Keratinocyte (primary cell): Measurements from ENCODE around the gene COG5. TPM values are rescaled to one million over a fixed set of nuclear protein-coding genes. Genes with fewer than 3 reads are reported as not detected.
"Not testable (repeated sequence)": the region's sequence is repeated elsewhere in the genome, so short reads cannot be mapped to it uniquely, and the experiment has no call there.

Source experiments
- DNase-seq: peaks from one replicate; pipeline ENCODE4 v3.0.0-alpha.2; 2011; ENCODE audit warnings: low read depth, missing footprints, low spot score
- FAIRE-seq: peaks from 2 replicates; lab custom pipeline; 2011; peaks lifted over from hg19 to GRCh38; lab: Jason Lieb, UNC
- H2AFZ ChIP-seq: 2 replicates; pipeline ENCODE4 v1.6.0; 2012; ENCODE audit warnings: low read length, control low read depth, inconsistent platforms; ENCODE audit not compliant: control insufficient read depth
- H3K27ac ChIP-seq: 2 replicates; pipeline ENCODE4 v1.5.1; 2011; ENCODE audit warnings: low read length; ENCODE audit not compliant: control insufficient read depth, insufficient read depth
- H3K27me3 ChIP-seq: 3 replicates; pipeline ENCODE4 v1.6.0; 2011; ENCODE audit warnings: low read length; ENCODE audit not compliant: control insufficient read depth, insufficient read depth; ENCODE audit errors: extremely low read depth
- H3K36me3 ChIP-seq, 2 experiments: 2 replicates in 1 of 2; 3 replicates in 1 of 2; pipeline ENCODE4 v1.5.1; 2011; ENCODE audit warnings: low read length in 2 of 2, mild to moderate bottlenecking in 1 of 2; ENCODE audit not compliant: control insufficient read depth in 2 of 2, insufficient read depth in 2 of 2; ENCODE audit errors: extremely low read depth in 1 of 2
- H3K4me1 ChIP-seq: 3 replicates; pipeline ENCODE4 v1.5.1; 2011; ENCODE audit warnings: low read length; ENCODE audit not compliant: control insufficient read depth, insufficient read depth; ENCODE audit errors: extremely low read depth
- H3K4me2 ChIP-seq: 3 replicates; pipeline ENCODE4 v1.6.0; 2011; ENCODE audit warnings: low read depth, low read length; ENCODE audit not compliant: control insufficient read depth, insufficient read depth; ENCODE audit errors: extremely low read depth
- H3K4me3 ChIP-seq, 3 experiments: fragments of 200-600 bp in 1 of 3; sonication (generic) in 1 of 3; 2 replicates in 2 of 3; 3 replicates in 1 of 3; pipeline ENCODE4 v1.5.1; 2011 to 2016; ENCODE audit warnings: low read length in 3 of 3, mild to moderate bottlenecking in 3 of 3, control low read depth in 2 of 3, inconsistent platforms in 1 of 3, low read depth in 1 of 3, mixed read lengths in 1 of 3, mixed run types in 1 of 3, moderate library complexity in 1 of 3; ENCODE audit not compliant: control insufficient read depth in 2 of 3, insufficient read depth in 2 of 3; ENCODE audit errors: extremely low read depth in 1 of 3
- H3K79me2 ChIP-seq: 2 replicates; pipeline ENCODE4 v1.6.0; 2012; ENCODE audit warnings: low read length; ENCODE audit not compliant: control insufficient read depth, insufficient read depth
- H3K9ac ChIP-seq: 3 replicates; pipeline ENCODE4 v1.6.0; 2011; ENCODE audit warnings: low read length; ENCODE audit not compliant: control insufficient read depth, insufficient read depth; ENCODE audit errors: extremely low read depth
- H3K9me1 ChIP-seq: 3 replicates; pipeline ENCODE4 v1.6.0; 2011; ENCODE audit warnings: low read length; ENCODE audit not compliant: control insufficient read depth, insufficient read depth; ENCODE audit errors: extremely low read depth
- H3K9me3 ChIP-seq: 2 replicates; pipeline ENCODE4 v1.5.1; 2012; ENCODE audit warnings: low read depth, low read length; ENCODE audit not compliant: control insufficient read depth
- H4K20me1 ChIP-seq: 3 replicates; pipeline ENCODE4 v1.6.0; 2011; ENCODE audit warnings: low read length; ENCODE audit not compliant: control insufficient read depth, insufficient read depth; ENCODE audit errors: extremely low read depth
- EZH2 ChIP-seq: IDR thresholded peaks from one replicate; pipeline ENCODE4 v1.6.1; 2012; ENCODE audit warnings: inconsistent platforms, mild to moderate bottlenecking, low read length, moderate library complexity
- dilution Hi-C: fragments of 300-500 bp; cut with MboI; formaldehyde crosslinking; loops from one replicate; pipeline ENCODE4 v1.7.0; 2020; ENCODE audit warnings: low sequenced_read_pairs; ENCODE audit not compliant: extremely low pct_ligation_motif_present
- polyA plus RNA-seq, 5 experiments: library from polyadenylated mRNA; depleted of rRNA in 3 of 5; stranded (reverse) in 3 of 5; stranded (forward) in 1 of 5; unstranded in 1 of 5; fragments of >200 nt; gene quantifications; 1 replicate in 1 of 5; 2 replicates in 3 of 5; 3 replicates in 1 of 5; pipeline versions ENCODE4 v1.2.1 to v1.2.3, GENCODE V29; 2011 to 2012; ENCODE audit warnings: missing spikeins in 2 of 5, low read depth in 1 of 5, low replicate concordance in 1 of 5
- TF ChIP-seq, protein P1 (sequence below), 3 experiments: IDR thresholded peaks in 1 of 3; conservative IDR thresholded peaks in 1 of 3; optimal IDR thresholded peaks in 1 of 3; 2 replicates in 2 of 3; 3 replicates in 1 of 3; pipeline versions ENCODE3 to v1.5.1; 2011; ENCODE audit warnings: low read length in 3 of 3, mild to moderate bottlenecking in 3 of 3, moderate library complexity in 2 of 3, control low read depth in 1 of 3, inconsistent platforms in 1 of 3; ENCODE audit not compliant: insufficient read depth in 2 of 3; ENCODE audit errors: extremely low read depth in 1 of 3

COG5 gene
- polyA plus RNA-seq, 1 donor (not counting 4 experiments of a cell fraction or from before 2014, with no cell fraction given): 50.7 TPM

DNA sequence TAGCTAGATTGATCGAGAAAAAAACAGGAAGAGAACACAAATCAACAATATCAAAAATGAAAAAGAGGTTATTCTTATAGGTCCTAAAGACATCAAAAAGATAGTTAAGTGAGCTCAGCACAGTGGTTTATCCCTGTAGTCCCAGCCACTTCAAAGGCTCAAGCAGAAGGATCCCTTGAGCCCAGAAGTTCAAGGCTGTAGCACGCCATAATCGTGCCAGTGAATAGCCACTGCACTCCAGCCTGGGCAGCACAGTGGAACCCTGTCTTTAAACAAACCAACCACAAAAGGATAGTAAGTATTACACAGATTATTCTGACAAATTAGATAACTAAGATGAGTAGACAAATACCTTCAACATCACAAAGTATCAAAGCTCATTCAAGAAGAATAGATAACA, 311.8 kb downstream of the COG5 start:
- no peak overlapping the region for H3K4me2 ChIP-seq
- H3K4me3 ChIP-seq: no peak overlapping the region
- no peak overlapping the region for H3K9ac ChIP-seq
- no peaks in the 10 kb centered on the region for H3K9me3 ChIP-seq
- DNase-seq (no peak), FAIRE-seq (no peak)
- dilution Hi-C loops: no loop called here
- H3K27ac ChIP-seq: no peak overlapping the region
- H3K27me3 ChIP-seq: no peaks in the 10 kb centered on the region
- no peaks in the 10 kb centered on the region for H3K4me1 ChIP-seq
- no peaks in the 10 kb centered on the region for H3K9me1 ChIP-seq
- TF ChIP-seq EZH2: no peak
- TF ChIP-seq, protein P1, sequence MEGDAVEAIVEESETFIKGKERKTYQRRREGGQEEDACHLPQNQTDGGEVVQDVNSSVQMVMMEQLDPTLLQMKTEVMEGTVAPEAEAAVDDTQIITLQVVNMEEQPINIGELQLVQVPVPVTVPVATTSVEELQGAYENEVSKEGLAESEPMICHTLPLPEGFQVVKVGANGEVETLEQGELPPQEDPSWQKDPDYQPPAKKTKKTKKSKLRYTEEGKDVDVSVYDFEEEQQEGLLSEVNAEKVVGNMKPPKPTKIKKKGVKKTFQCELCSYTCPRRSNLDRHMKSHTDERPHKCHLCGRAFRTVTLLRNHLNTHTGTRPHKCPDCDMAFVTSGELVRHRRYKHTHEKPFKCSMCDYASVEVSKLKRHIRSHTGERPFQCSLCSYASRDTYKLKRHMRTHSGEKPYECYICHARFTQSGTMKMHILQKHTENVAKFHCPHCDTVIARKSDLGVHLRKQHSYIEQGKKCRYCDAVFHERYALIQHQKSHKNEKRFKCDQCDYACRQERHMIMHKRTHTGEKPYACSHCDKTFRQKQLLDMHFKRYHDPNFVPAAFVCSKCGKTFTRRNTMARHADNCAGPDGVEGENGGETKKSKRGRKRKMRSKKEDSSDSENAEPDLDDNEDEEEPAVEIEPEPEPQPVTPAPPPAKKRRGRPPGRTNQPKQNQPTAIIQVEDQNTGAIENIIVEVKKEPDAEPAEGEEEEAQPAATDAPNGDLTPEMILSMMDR (optimal IDR thresholded peaks at IDR 0.05 in 1 of 3, IDR thresholded peaks at IDR 0.05 in 1 of 3, conservative IDR thresholded peaks at IDR 0.05 in 1 of 3; ENCODE audit: extremely low read depth in 1 of 3, insufficient read depth in 2 of 3, low read length in 3 of 3): no peak
- no peak overlapping the region for H2AFZ ChIP-seq
- H3K36me3 ChIP-seq: peaks cover 0 to 2% of the 10 kb centered on the region in 2 experiments
- H4K20me1 ChIP-seq: no peaks in the 10 kb centered on the region
- no peaks in the 10 kb centered on the region for H3K79me2 ChIP-seq

DNA sequence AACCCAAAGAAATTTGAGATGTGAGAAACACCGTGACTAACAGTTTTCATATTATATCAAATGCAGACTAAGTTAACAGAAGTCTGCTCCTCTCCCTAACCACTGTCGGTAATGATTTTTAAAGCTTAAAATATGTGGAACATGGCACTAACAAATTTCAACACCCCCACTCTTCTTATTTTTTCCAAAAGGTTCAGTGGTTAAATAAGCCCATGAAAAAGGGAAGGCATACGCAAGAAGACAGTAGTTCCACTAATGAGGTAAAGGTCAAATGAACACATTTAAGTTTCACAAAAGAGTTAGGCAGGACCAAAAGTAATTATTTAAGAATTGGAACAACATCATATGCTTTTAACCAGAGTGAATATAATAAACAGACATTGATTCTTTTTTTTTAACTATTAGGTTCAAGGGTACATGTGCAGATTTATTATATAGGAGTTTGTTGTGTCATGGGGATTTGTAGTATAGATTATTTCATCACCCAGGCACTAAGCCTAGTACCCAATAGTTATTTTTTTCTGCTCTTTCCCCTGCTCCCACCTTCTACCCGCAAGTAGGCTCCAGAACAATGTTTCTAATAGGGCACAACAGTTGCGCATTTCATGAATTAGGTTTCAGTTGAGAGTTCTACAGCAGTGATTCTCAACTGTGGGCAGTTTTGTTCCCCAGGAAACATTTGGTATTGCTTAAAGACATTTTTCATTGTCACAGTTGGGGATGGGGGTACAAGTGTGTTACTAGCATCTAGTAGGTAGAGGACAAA, 315.0 kb downstream of the COG5 start:
- Histone ChIP-seq H3K4me1 (no peaks in the 10 kb centered on the region), H3K9me1 (no peaks in the 10 kb centered on the region), H3K27me3 (no peaks in the 10 kb centered on the region), H3K36me3 (peaks cover 0 to 2% of the 10 kb centered on the region in 2 experiments), H3K79me2 (no peaks in the 10 kb centered on the region), H4K20me1 (no peaks in the 10 kb centered on the region), H2AFZ (no peak overlapping the region), H3K4me3 (no peak overlapping the region), H3K4me2 (no peak overlapping the region), H3K27ac (no peak overlapping the region), H3K9ac (no peak overlapping the region), H3K9me3 (no peaks in the 10 kb centered on the region)
- dilution Hi-C loops: no loop called here
- DNase-seq (no peak), FAIRE-seq (no peak)
- TF ChIP-seq, protein P1 (optimal IDR thresholded peaks at IDR 0.05 in 1 of 3, IDR thresholded peaks at IDR 0.05 in 1 of 3, conservative IDR thresholded peaks at IDR 0.05 in 1 of 3; ENCODE audit: extremely low read depth in 1 of 3, insufficient read depth in 2 of 3, low read length in 3 of 3): no peak
- no peak for TF ChIP-seq EZH2

- DNase-seq, H3K27ac ChIP-seq, H3K9ac ChIP-seq, H3K27me3 ChIP-seq, dilution Hi-C loops, FAIRE-seq, H3K4me1 ChIP-seq, H3K79me2 ChIP-seq, H2AFZ ChIP-seq, H4K20me1 ChIP-seq, H3K9me1 ChIP-seq, H3K36me3 ChIP-seq, H3K4me3 ChIP-seq, H3K9me3 ChIP-seq, H3K4me2 ChIP-seq: not testable (repeated sequence)
These were observed 316.9 kb downstream of the COG5 start for GRCh38 chr7:107246836-107247235.
